OCI-LY7 (cell line): Measurements from ENCODE around the gene MYH11. TPM values are rescaled to one million over a fixed set of nuclear protein-coding genes. Genes with fewer than 3 reads are reported as not detected.
A peak's percentile ranks its signal among the peaks of the same experiment; 100 is the strongest.

Experiments
- BruUV-seq: library from RNA; stranded (reverse); fragments of 400-500 nt; replicated peaks from 2 replicates; lab custom pipeline; 2021; lab: Mats Ljungman, UMichigan
- CTCF ChIA-PET: fragments of 300-600 bp; sonication (Branson Sonifier 250); formaldehyde crosslinking; loops from one replicate; lab custom pipeline; 2022; ENCODE audit warnings: antibody characterized with exemption; ENCODE audit not compliant: unreplicated experiment; lab: Charles Lee
- POLR2A ChIA-PET: fragments of 300-600 bp; sonication (Branson Sonifier 250); formaldehyde crosslinking; loops from one replicate; lab custom pipeline; 2022; ENCODE audit warnings: antibody characterized with exemption; lab: Charles Lee
- DNase-seq: peaks from one replicate; pipeline ENCODE4 v3.0.0-alpha.2; 2015; ENCODE audit warnings: low spot score
- H2AFZ ChIP-seq: fragments of 200-600 bp; sonication (generic), shearing (Covaris generic); 2 replicates; pipeline ENCODE4 v1.6.1; 2014; ENCODE audit warnings: mild to moderate bottlenecking, antibody characterized with exemption, low read length, moderate library complexity
- H3K27ac ChIP-seq: fragments of 200-600 bp; sonication (generic); 2 replicates; pipeline ENCODE4 v1.5.1; 2014; ENCODE audit warnings: mixed run types, low read depth, mild to moderate bottlenecking, moderate library complexity, low read length, inconsistent platforms; ENCODE audit not compliant: poor library complexity, severe bottlenecking
- H3K36me3 ChIP-seq: fragments of 200-600 bp; sonication (generic); 2 replicates; pipeline ENCODE4 v1.6.1; 2014; ENCODE audit warnings: mild to moderate bottlenecking, antibody characterized with exemption, low read length, moderate library complexity, mixed read lengths; ENCODE audit not compliant: insufficient read depth
- H3K4me1 ChIP-seq: fragments of 200-600 bp; sonication (generic); 2 replicates; pipeline ENCODE4 v1.5.1; 2014; ENCODE audit warnings: mild to moderate bottlenecking, low read length; ENCODE audit not compliant: insufficient read depth, poor library complexity, severe bottlenecking
- H3K4me2 ChIP-seq: fragments of 200-600 bp; sonication (generic); 2 replicates; pipeline ENCODE4 v1.6.1; 2014; ENCODE audit warnings: mild to moderate bottlenecking, low read length
- H3K4me3 ChIP-seq: fragments of 200-600 bp; sonication (generic); 2 replicates; pipeline ENCODE4 v1.5.1; 2014; ENCODE audit warnings: mild to moderate bottlenecking, low read depth, low read length; ENCODE audit not compliant: poor library complexity, severe bottlenecking
- H3K79me2 ChIP-seq: fragments of 200-600 bp; sonication (generic); 2 replicates; pipeline ENCODE4 v1.6.1; 2016; ENCODE audit warnings: low read depth, mild to moderate bottlenecking, low read length, moderate library complexity, mixed read lengths; ENCODE audit not compliant: insufficient read depth
- H3K9me2 ChIP-seq: fragments of 200-600 bp; sonication (generic); 2 replicates; pipeline ENCODE4 v1.6.1; 2016; ENCODE audit warnings: mild to moderate bottlenecking, low read length, mixed read lengths; ENCODE audit not compliant: insufficient read depth
- H3K9me3 ChIP-seq: fragments of 200-600 bp; sonication (generic); 2 replicates; pipeline ENCODE4 v1.6.1; 2014; ENCODE audit warnings: mild to moderate bottlenecking, mixed run types, low read length, mixed read lengths
- H4K20me1 ChIP-seq: fragments of 200-600 bp; sonication (generic); 2 replicates; pipeline ENCODE4 v1.6.1; 2014; ENCODE audit warnings: mild to moderate bottlenecking, antibody characterized with exemption, low read length, moderate library complexity, mixed read lengths; ENCODE audit not compliant: insufficient read depth
- EZH2phosphoT487 ChIP-seq: fragments of 200-600 bp; sonication (generic); IDR thresholded peaks from 2 replicates; pipeline ENCODE4 v1.6.1; 2018; ENCODE audit warnings: low read depth, borderline replicate concordance, mild to moderate bottlenecking, mixed run types, antibody characterized with exemption, low read length, moderate library complexity, mixed read lengths
- intact Hi-C: fragments of 100-400 bp; cut with micrococcal nuclease; formaldehyde crosslinking; loops from one replicate; pipeline ENCODE4 v1.10.0; 2022; ENCODE audit not compliant: unreplicated experiment
- total RNA-seq, 2 experiments: library from RNA; depleted of rRNA in 1 of 2; stranded (reverse); fragments of >200 nt in 1 of 2; shearing (Covaris generic) in 1 of 2; gene quantifications; 2 replicates each; pipeline ENCODE4 v1.2.3, GENCODE V29; 2014 to 2022
- TF ChIP-seq, protein P1 (sequence below): fragments of 200-600 bp; sonication (generic); conservative IDR thresholded peaks from 2 replicates; pipeline ENCODE4 v1.5.1; 2014; ENCODE audit warnings: mild to moderate bottlenecking, antibody characterized with exemption, low read length, moderate library complexity, mixed read lengths

Gene MYH11
- total RNA-seq, 2 experiments from 2014 or later, result 5.7 to 33.8 TPM

GRCh38 chr16:15742716-15743115 lies 114.1 kb downstream of the MYH11 start:
- no peak for TF ChIP-seq EZH2phosphoT487
- TF ChIP-seq, protein P1, sequence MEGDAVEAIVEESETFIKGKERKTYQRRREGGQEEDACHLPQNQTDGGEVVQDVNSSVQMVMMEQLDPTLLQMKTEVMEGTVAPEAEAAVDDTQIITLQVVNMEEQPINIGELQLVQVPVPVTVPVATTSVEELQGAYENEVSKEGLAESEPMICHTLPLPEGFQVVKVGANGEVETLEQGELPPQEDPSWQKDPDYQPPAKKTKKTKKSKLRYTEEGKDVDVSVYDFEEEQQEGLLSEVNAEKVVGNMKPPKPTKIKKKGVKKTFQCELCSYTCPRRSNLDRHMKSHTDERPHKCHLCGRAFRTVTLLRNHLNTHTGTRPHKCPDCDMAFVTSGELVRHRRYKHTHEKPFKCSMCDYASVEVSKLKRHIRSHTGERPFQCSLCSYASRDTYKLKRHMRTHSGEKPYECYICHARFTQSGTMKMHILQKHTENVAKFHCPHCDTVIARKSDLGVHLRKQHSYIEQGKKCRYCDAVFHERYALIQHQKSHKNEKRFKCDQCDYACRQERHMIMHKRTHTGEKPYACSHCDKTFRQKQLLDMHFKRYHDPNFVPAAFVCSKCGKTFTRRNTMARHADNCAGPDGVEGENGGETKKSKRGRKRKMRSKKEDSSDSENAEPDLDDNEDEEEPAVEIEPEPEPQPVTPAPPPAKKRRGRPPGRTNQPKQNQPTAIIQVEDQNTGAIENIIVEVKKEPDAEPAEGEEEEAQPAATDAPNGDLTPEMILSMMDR, result no peak
- no peaks in the 10 kb centered on the region for H3K79me2 ChIP-seq
- no peak overlapping the region for H2AFZ ChIP-seq
- ChIA-PET CTCF (no interaction called here), POLR2A (no interaction called here)
- no peak for DNase-seq
- H3K4me2 ChIP-seq, result no peak overlapping the region
- intact Hi-C loops, result no loop called here
- H3K27ac ChIP-seq, result no peak overlapping the region
- no peak overlapping the region for H3K4me3 ChIP-seq
- H3K9me2 ChIP-seq, result no peaks in the 10 kb centered on the region
- no peaks in the 10 kb centered on the region for H3K9me3 ChIP-seq
- H3K4me1 ChIP-seq, result peaks cover 8% of the 10 kb centered on the region
- H4K20me1 ChIP-seq, result no peaks in the 10 kb centered on the region
- H3K36me3 ChIP-seq, result peaks cover 11% of the 10 kb centered on the region
- no TSS peak for BruUV-seq

- ChIA-PET CTCF (no interaction called here), POLR2A (interaction anchor here (0.5 kb wide), 1 partner anchor 419 kb away, joined by 4 read pairs; no protein-coding TSS in a partner anchor)
- H3K27ac ChIP-seq, result no peak overlapping the region
- no peaks in the 10 kb centered on the region for H4K20me1 ChIP-seq
- H3K9me2 ChIP-seq, result no peaks in the 10 kb centered on the region
- TF ChIP-seq, protein P1, result no peak
- TF ChIP-seq EZH2phosphoT487, result no peak
- H3K4me1 ChIP-seq, result peaks cover 8% of the 10 kb centered on the region
- H2AFZ ChIP-seq, result no peak overlapping the region
- no peaks in the 10 kb centered on the region for H3K9me3 ChIP-seq
- no peak overlapping the region for H3K4me3 ChIP-seq
- H3K36me3 ChIP-seq, result peaks cover 16% of the 10 kb centered on the region
- intact Hi-C loops, result no loop called here
- no peaks in the 10 kb centered on the region for H3K79me2 ChIP-seq
- peak; percentile 50 for DNase-seq
- no TSS peak for BruUV-seq
- no peak overlapping the region for H3K4me2 ChIP-seq
Observed at GRCh38 chr16:15741207-15741871, 115.5 kb downstream of the MYH11 start.

DNA sequence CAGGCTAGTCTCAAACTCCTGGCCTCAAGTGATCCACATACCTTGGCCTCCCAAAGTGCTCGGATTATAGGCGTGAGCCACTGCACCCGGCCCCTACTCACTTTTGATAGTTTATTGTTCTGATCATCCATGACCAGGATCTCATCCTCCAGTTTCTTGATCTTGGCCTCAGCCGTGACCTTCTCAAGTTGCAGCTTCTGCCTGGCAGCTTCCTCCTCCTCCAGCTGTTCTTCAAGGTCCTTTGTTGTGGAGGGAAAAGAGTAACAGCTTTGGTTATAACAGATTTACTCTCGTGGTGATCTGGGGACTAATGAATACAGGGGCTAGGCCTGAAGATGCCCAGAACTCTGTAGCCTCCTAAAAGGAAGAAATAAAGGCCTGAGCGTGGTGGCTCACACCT lies 116.9 kb downstream of the MYH11 start:
- ChIA-PET POLR2A (interaction anchor here (0.8 kb wide), 1 partner anchor 33 kb away, joined by 3 read pairs; no protein-coding TSS in a partner anchor), CTCF (no interaction called here)
- Histone ChIP-seq H3K4me2 (no peak overlapping the region), H3K4me3 (no peak overlapping the region), H3K79me2 (no peaks in the 10 kb centered on the region), H3K9me3 (no peaks in the 10 kb centered on the region), H2AFZ (no peak overlapping the region), H4K20me1 (no peaks in the 10 kb centered on the region), H3K4me1 (peaks cover 8% of the 10 kb centered on the region), H3K27ac (no peak overlapping the region), H3K9me2 (no peaks in the 10 kb centered on the region), H3K36me3 (peaks cover 21% of the 10 kb centered on the region)
- intact Hi-C loops, result no loop called here
- no peak for DNase-seq
- BruUV-seq, result no TSS peak
- TF ChIP-seq, protein P1, result no peak
- TF ChIP-seq EZH2phosphoT487, result no peak
